ENCODE measurements around the gene SKI.

The SKI gene

GRCh38 chr1:2228157-2228594 is at the start of gene SKI:
TSS of gene SKI (plus strand) at chr1:2228319. CDS start at chr1:2228767, 448 bp downstream.
- DNase-seq, result no peak

GRCh38 chr1:2178875-2179274 is 49.2 kb upstream of the SKI start:
- no peak for DNase-seq

GRCh38 chr1:2179283-2180013 is 48.7 kb upstream of the SKI start:
- no peak for DNase-seq

- DNase-seq, result no peak
Measured at GRCh38 chr1:2180297-2181245, 47.5 kb upstream of the SKI start.

- DNase-seq, result no peak
Measured at GRCh38 chr1:2181271-2181670, 46.8 kb upstream of the SKI start.

GRCh38 chr1:2181752-2182151 is 46.4 kb upstream of the SKI start:
- no peak for DNase-seq

- DNase-seq, result no peak
Measured at GRCh38 chr1:2182376-2182775, 45.7 kb upstream of the SKI start.

- DNase-seq, result no peak
Measured at GRCh38 chr1:2183937-2184334, 44.2 kb upstream of the SKI start.

GRCh38 chr1:2184531-2184930 is 43.6 kb upstream of the SKI start:
- DNase-seq, result no peak

- no peak for DNase-seq
Measured at GRCh38 chr1:2184934-2185333, 43.2 kb upstream of the SKI start.

- no peak for DNase-seq
Measured at GRCh38 chr1:2185880-2186855, 42.0 kb upstream of the SKI start.

- DNase-seq, result no peak
Measured at GRCh38 chr1:2186901-2187300, 41.2 kb upstream of the SKI start.

- DNase-seq, result no peak
Measured at GRCh38 chr1:2187619-2188018, 40.5 kb upstream of the SKI start.

- no peak for DNase-seq
Measured at GRCh38 chr1:2188336-2188735, 39.8 kb upstream of the SKI start.

GRCh38 chr1:2189459-2190425 is 38.4 kb upstream of the SKI start:
- no peak for DNase-seq

GRCh38 chr1:2190491-2190976 is 37.6 kb upstream of the SKI start:
- DNase-seq, result no peak

- no peak for DNase-seq
Measured at GRCh38 chr1:2192031-2192995, 35.8 kb upstream of the SKI start.

- DNase-seq, result no peak
Measured at GRCh38 chr1:2193514-2194281, 34.4 kb upstream of the SKI start.

- DNase-seq, result peak; percentile 74
Measured at GRCh38 chr1:2194319-2194897, 33.7 kb upstream of the SKI start, which contains the start of gene FAAP20. TSS of gene FAAP20 (minus strand) at chr1:2194772. CDS start at chr1:2194749, 23 bp downstream.
